ENCODE results near the gene MAP6. TPM values are rescaled to one million over a fixed set of nuclear protein-coding genes. Genes with fewer than 3 reads are reported as not detected.
A peak's percentile ranks its signal among the peaks of the same experiment; 100 is the strongest.

Gene MAP6
- total RNA-seq, 1 donor = 3.0 TPM

GRCh38 chr11:75625991-75626888 is 42.6 kb downstream of the MAP6 start:
- TF ChIP-seq CTCF (IDR thresholded peaks at IDR 0.05; ENCODE audit: insufficient read depth, low read depth, low read length) = no peak
- H3K4me3 ChIP-seq (ENCODE audit: low read depth, low read length) = no peak overlapping the region
- peak; percentile 84 for DNase-seq (ENCODE audit: low read depth)

- H3K4me3 ChIP-seq (ENCODE audit: low read depth, low read length) = no peak overlapping the region
- no peak for TF ChIP-seq CTCF (IDR thresholded peaks at IDR 0.05; ENCODE audit: insufficient read depth, low read depth, low read length)
- no peak for DNase-seq (ENCODE audit: low read depth)
These were observed 43.8 kb downstream of the MAP6 start for GRCh38 chr11:75625021-75625420.

- no peak for DNase-seq (ENCODE audit: low read depth)
- no peak for TF ChIP-seq CTCF (IDR thresholded peaks at IDR 0.05; ENCODE audit: insufficient read depth, low read depth, low read length)
- no peak overlapping the region for H3K4me3 ChIP-seq (ENCODE audit: low read depth, low read length)
These were observed 52.6 kb downstream of the MAP6 start for GRCh38 chr11:75616281-75616680.

- TF ChIP-seq CTCF (IDR thresholded peaks at IDR 0.05; ENCODE audit: insufficient read depth, low read depth, low read length) = no peak
- no peak for DNase-seq (ENCODE audit: low read depth)
- H3K4me3 ChIP-seq (ENCODE audit: low read depth, low read length) = no peak overlapping the region
These were observed 53.1 kb downstream of the MAP6 start for GRCh38 chr11:75615751-75616150.

- no peak overlapping the region for H3K4me3 ChIP-seq (ENCODE audit: low read depth, low read length)
- TF ChIP-seq CTCF (IDR thresholded peaks at IDR 0.05; ENCODE audit: insufficient read depth, low read depth, low read length) = no peak
- no peak for DNase-seq (ENCODE audit: low read depth)
These were observed 57.0 kb downstream of the MAP6 start for GRCh38 chr11:75611823-75612222.

- no peak for DNase-seq (ENCODE audit: low read depth)
- TF ChIP-seq CTCF (IDR thresholded peaks at IDR 0.05; ENCODE audit: insufficient read depth, low read depth, low read length) = no peak
- no peak overlapping the region for H3K4me3 ChIP-seq (ENCODE audit: low read depth, low read length)
These were observed 62.7 kb downstream of the MAP6 start for GRCh38 chr11:75606099-75606498.

Measured in fibroblast of villous mesenchyme (primary cell).